Tibial artery (tissue), 4 donors: ENCODE results near the gene MYOF.

ENCODE experiments used
- DNase-seq, 2 donors: peaks; one replicate each; pipeline ENCODE4 v3.0.0-alpha.2; 2019
- H3K27ac ChIP-seq, 2 donors: fragments of 200-600 bp; sonication (generic) in 1 of 2; 1 replicate in 1 of 2; 2 replicates in 1 of 2; pipeline ENCODE4 v1.5.1; 2018 to 2019; ENCODE audit warnings: mild to moderate bottlenecking in 1 of 2
- H3K27me3 ChIP-seq, 2 donors: fragments of 200-600 bp; sonication (generic) in 1 of 2; one replicate each; pipeline versions ENCODE4 v1.5.1 to v1.6.0; 2016 to 2019
- H3K36me3 ChIP-seq, 3 donors: fragments of 200-600 bp; sonication (generic) in 2 of 3; one replicate each; pipeline ENCODE4 v1.5.1; 2016 to 2019; ENCODE audit warnings: mild to moderate bottlenecking in 2 of 3
- H3K4me1 ChIP-seq, 4 donors: fragments of 200-600 bp; sonication (generic) in 2 of 4; 1 replicate in 3 of 4; 2 replicates in 1 of 4; pipeline ENCODE4 v1.5.1; 2016 to 2019
- H3K4me3 ChIP-seq, 2 donors: fragments of 200-600 bp; sonication (generic) in 1 of 2; 1 replicate in 1 of 2; 2 replicates in 1 of 2; pipeline ENCODE4 v1.5.1; 2018 to 2019; ENCODE audit warnings: mild to moderate bottlenecking in 2 of 2
- H3K9me3 ChIP-seq, 3 donors: fragments of 200-600 bp; sonication (generic) in 1 of 3; one replicate each; pipeline ENCODE4 v1.5.1; 2016 to 2019
- intact Hi-C: fragments of 100-400 bp; cut with DNase I; formaldehyde crosslinking; loops from one replicate; pipeline ENCODE4 v1.15.0; 2023; ENCODE audit warnings: low total_unique reads
- TF ChIP-seq, protein P1 (sequence below), 2 experiments: fragments of 200-600 bp in 1 of 2; fragments of 450-650 bp in 1 of 2; IDR thresholded peaks; one replicate each; pipeline ENCODE4 v1.5.1; 2017 to 2019; ENCODE audit warnings: antibody characterized with exemption in 2 of 2, mild to moderate bottlenecking in 1 of 2, moderate library complexity in 1 of 2

The MYOF gene

DNA sequence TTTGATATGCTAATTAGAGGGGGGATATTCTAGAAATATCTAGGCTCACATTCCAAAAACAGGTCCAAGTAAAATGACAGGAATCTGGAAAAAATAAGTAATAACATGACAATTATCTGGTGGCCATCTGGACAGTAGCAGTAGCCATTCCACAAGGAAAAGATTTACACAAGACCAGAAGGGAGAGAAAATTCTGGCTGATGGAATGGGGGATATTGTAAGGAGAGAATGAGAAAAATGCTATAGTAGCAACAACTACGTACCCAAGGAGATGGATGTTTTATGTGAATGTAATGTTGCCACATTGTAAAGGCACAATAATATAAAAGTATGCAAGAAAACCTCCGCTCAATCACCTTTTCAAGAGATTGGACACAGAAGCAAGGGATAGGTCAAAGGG is 5.4 kb downstream of the MYOF start:
- TF ChIP-seq, protein P1, sequence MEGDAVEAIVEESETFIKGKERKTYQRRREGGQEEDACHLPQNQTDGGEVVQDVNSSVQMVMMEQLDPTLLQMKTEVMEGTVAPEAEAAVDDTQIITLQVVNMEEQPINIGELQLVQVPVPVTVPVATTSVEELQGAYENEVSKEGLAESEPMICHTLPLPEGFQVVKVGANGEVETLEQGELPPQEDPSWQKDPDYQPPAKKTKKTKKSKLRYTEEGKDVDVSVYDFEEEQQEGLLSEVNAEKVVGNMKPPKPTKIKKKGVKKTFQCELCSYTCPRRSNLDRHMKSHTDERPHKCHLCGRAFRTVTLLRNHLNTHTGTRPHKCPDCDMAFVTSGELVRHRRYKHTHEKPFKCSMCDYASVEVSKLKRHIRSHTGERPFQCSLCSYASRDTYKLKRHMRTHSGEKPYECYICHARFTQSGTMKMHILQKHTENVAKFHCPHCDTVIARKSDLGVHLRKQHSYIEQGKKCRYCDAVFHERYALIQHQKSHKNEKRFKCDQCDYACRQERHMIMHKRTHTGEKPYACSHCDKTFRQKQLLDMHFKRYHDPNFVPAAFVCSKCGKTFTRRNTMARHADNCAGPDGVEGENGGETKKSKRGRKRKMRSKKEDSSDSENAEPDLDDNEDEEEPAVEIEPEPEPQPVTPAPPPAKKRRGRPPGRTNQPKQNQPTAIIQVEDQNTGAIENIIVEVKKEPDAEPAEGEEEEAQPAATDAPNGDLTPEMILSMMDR (IDR thresholded peaks at IDR 0.05), result no peak
- Histone ChIP-seq H3K36me3 (no peaks in the 10 kb centered on the region), H3K4me3 (no peak overlapping the region), H3K4me1 (peaks cover 0 to 90% (median 39%) of the 10 kb centered on the region in 4 donors), H3K9me3 (no peaks in the 10 kb centered on the region), H3K27ac (peak overlapping the region in 1 of 2 donors; percentile 43), H3K27me3 (no peaks in the 10 kb centered on the region)
- intact Hi-C loops, result no loop called here
- DNase-seq, result no peak

GRCh38 chr10:93475871-93476270 is 6.3 kb downstream of the MYOF start:
- no peaks in the 10 kb centered on the region for H3K27me3 ChIP-seq
- peak overlapping the region in 1 of 2 donors; percentile 36 for H3K27ac ChIP-seq
- DNase-seq, result no peak
- H3K4me3 ChIP-seq, result no peak overlapping the region
- TF ChIP-seq, protein P1 (IDR thresholded peaks at IDR 0.05), result no peak
- H3K36me3 ChIP-seq, result no peaks in the 10 kb centered on the region
- intact Hi-C loops, result no loop called here
- H3K9me3 ChIP-seq, result no peaks in the 10 kb centered on the region
- H3K4me1 ChIP-seq, result peaks cover 0 to 96% (median 48%) of the 10 kb centered on the region in 4 donors

DNA sequence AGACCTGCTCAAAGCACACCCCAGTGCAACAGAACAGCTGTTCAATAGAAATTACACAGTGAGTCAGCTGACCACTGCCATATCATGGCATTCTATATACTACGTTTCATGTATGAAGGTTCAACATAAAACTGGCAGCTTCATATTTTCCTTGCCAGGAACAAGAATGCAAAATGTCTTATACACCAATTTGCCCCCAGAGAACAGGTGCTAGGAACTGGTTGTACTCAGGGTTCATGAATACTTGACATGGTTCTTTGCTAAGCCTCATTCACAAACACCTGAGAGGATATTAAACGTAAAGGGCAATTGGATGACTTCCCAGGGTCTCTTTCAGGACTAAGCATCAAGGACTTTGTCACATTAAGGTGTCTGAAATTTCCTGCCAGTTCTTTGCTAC is 6.9 kb downstream of the MYOF start:
- peak overlapping the region in 1 of 2 donors; percentile 36 for H3K27ac ChIP-seq
- H3K4me1 ChIP-seq, result peaks cover 0 to 97% (median 54%) of the 10 kb centered on the region in 4 donors
- H3K9me3 ChIP-seq, result no peaks in the 10 kb centered on the region
- DNase-seq, result no peak
- H3K27me3 ChIP-seq, result no peaks in the 10 kb centered on the region
- intact Hi-C loops, result no loop called here
- no peaks in the 10 kb centered on the region for H3K36me3 ChIP-seq
- no peak overlapping the region for H3K4me3 ChIP-seq
- TF ChIP-seq, protein P1 (IDR thresholded peaks at IDR 0.05), result no peak

- Histone ChIP-seq H3K27ac (peak overlapping the region; percentile 8 to 36), H3K4me1 (peaks cover 0 to 97% (median 59%) of the 10 kb centered on the region in 4 donors), H3K27me3 (no peaks in the 10 kb centered on the region), H3K4me3 (no peak overlapping the region), H3K36me3 (no peaks in the 10 kb centered on the region), H3K9me3 (no peaks in the 10 kb centered on the region)
- no peak for DNase-seq
- intact Hi-C loops, result no loop called here
- TF ChIP-seq, protein P1 (IDR thresholded peaks at IDR 0.05), result no peak
Observed at GRCh38 chr10:93473804-93474472, 8.2 kb downstream of the MYOF start.

- H3K4me1 ChIP-seq, result peaks cover 0 to 97% (median 63%) of the 10 kb centered on the region in 4 donors
- TF ChIP-seq, protein P1 (IDR thresholded peaks at IDR 0.05), result no peak
- no peaks in the 10 kb centered on the region for H3K36me3 ChIP-seq
- no peak overlapping the region for H3K4me3 ChIP-seq
- H3K9me3 ChIP-seq, result no peaks in the 10 kb centered on the region
- no peak for DNase-seq
- no peaks in the 10 kb centered on the region for H3K27me3 ChIP-seq
- intact Hi-C loops, result no loop called here
- H3K27ac ChIP-seq, result peak overlapping the region in 1 of 2 donors; percentile 71
Observed at GRCh38 chr10:93473161-93473560, 9.0 kb downstream of the MYOF start.
